Measurements from ENCODE around the gene WDR5. TPM values are rescaled to one million over a fixed set of nuclear protein-coding genes. Genes with fewer than 3 reads are reported as not detected.

The WDR5 gene
- total RNA-seq, 1 experiment from 2014 or later = 51.7 TPM

GRCh38 chr9:134198791-134199190, 62.9 kb downstream of the WDR5 start:
- Histone ChIP-seq H3K4me3 (ENCODE audit: low read depth, low read length) (no peak overlapping the region), H3K9me3 (no peaks in the 10 kb centered on the region), H3K4me1 (no peaks in the 10 kb centered on the region), H3K36me3 (ENCODE audit: control insufficient read depth, insufficient read depth, low read length) (no peaks in the 10 kb centered on the region), H3K27me3 (replicated peaks; ENCODE audit: control insufficient read depth, insufficient read depth, low read length) (no peaks in the 10 kb centered on the region)
- Mint-ChIP-seq H3K4me1 (ENCODE audit: low read depth, unreplicated experiment) (no peaks in the 10 kb centered on the region), H3K27ac (ENCODE audit: unreplicated experiment) (no peak overlapping the region), H3K9me3 (ENCODE audit: unreplicated experiment) (no peaks in the 10 kb centered on the region), H3K4me3 (ENCODE audit: unreplicated experiment) (no peak overlapping the region), H3K36me3 (ENCODE audit: insufficient read depth, unreplicated experiment) (no peaks in the 10 kb centered on the region), H3K27me3 (ENCODE audit: insufficient read depth, unreplicated experiment) (peaks cover 3% of the 10 kb centered on the region)
- intact Hi-C loops (cut with micrococcal nuclease; ENCODE audit: unreplicated experiment) = no loop called here
- BruUV-seq (replicated peaks) = no TSS peak
- no peak for DNase-seq
- CTCF ChIA-PET = no interaction called here
- POLR2A ChIA-PET = no interaction called here
- TF ChIP-seq CTCF (IDR thresholded peaks at IDR 0.05; ENCODE audit: insufficient read depth in 1 of 2, low read depth in 1 of 2, low read length in 1 of 2, severe bottlenecking in 1 of 2, unreplicated experiment in 1 of 2) = no peak

DNA sequence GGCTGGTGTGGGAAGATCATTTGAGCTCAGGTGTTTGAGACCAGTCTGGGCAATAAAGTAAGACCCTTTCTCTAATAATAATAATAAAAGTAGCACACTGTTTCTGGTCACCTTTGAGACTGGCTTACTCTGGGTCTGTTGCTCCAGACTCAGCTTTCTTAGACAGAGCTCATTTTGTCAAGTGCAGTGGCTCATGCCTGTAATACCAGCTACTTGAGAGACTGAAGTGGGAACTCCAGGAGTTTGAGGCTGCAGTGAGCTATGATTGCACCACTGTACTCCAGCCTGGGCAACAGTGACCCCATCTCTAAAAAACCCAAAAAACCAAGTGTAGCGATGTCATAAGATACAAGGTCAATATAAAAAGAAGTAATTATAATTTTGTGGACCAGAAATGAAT, 64.8 kb downstream of the WDR5 start:
- Mint-ChIP-seq H3K36me3 (ENCODE audit: insufficient read depth, unreplicated experiment) (no peaks in the 10 kb centered on the region), H3K27ac (ENCODE audit: unreplicated experiment) (no peak overlapping the region), H3K4me1 (ENCODE audit: low read depth, unreplicated experiment) (peaks cover 12% of the 10 kb centered on the region), H3K4me3 (ENCODE audit: unreplicated experiment) (no peak overlapping the region), H3K9me3 (ENCODE audit: unreplicated experiment) (no peaks in the 10 kb centered on the region), H3K27me3 (ENCODE audit: insufficient read depth, unreplicated experiment) (peaks cover 3% of the 10 kb centered on the region)
- Histone ChIP-seq H3K4me3 (ENCODE audit: low read depth, low read length) (no peak overlapping the region), H3K4me1 (peaks cover 10% of the 10 kb centered on the region), H3K36me3 (ENCODE audit: control insufficient read depth, insufficient read depth, low read length) (no peaks in the 10 kb centered on the region), H3K27me3 (replicated peaks; ENCODE audit: control insufficient read depth, insufficient read depth, low read length) (no peaks in the 10 kb centered on the region), H3K9me3 (no peaks in the 10 kb centered on the region)
- TF ChIP-seq CTCF (IDR thresholded peaks at IDR 0.05; ENCODE audit: insufficient read depth in 1 of 2, low read depth in 1 of 2, low read length in 1 of 2, severe bottlenecking in 1 of 2, unreplicated experiment in 1 of 2) = no peak
- ChIA-PET POLR2A (no interaction called here), CTCF (no interaction called here)
- no TSS peak for BruUV-seq (replicated peaks)
- DNase-seq = no peak
- intact Hi-C loops (cut with micrococcal nuclease; ENCODE audit: unreplicated experiment) = no loop called here

DNA sequence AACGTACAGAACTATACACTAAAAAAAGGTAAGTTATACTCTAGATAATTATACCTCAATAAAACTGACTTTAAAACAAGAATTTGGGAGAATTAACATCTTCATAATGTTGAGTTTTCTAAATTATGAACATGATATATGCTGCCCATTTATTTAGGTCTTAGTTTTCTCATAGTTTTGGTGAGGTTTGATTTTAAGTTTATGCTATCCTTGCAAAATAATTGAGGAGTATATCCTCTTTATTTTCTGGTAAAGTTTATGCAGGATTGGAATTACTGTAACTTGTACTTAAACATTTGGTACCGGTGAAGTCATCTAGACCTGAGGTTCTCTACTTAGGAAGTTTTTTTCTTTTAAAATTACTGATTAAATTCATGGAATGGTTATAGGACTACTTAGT, 67.3 kb downstream of the WDR5 start:
- no peak for DNase-seq
- ChIA-PET CTCF (no interaction called here), POLR2A (no interaction called here)
- no peak for TF ChIP-seq CTCF (IDR thresholded peaks at IDR 0.05; ENCODE audit: insufficient read depth in 1 of 2, low read depth in 1 of 2, low read length in 1 of 2, severe bottlenecking in 1 of 2, unreplicated experiment in 1 of 2)
- intact Hi-C loops (cut with micrococcal nuclease; ENCODE audit: unreplicated experiment) = no loop called here
- Histone ChIP-seq H3K9me3 (no peaks in the 10 kb centered on the region), H3K4me1 (peaks cover 10% of the 10 kb centered on the region), H3K27me3 (replicated peaks; ENCODE audit: control insufficient read depth, insufficient read depth, low read length) (no peaks in the 10 kb centered on the region), H3K4me3 (ENCODE audit: low read depth, low read length) (no peak overlapping the region), H3K36me3 (ENCODE audit: control insufficient read depth, insufficient read depth, low read length) (no peaks in the 10 kb centered on the region)
- no peak overlapping the region for H3K4me3 Mint-ChIP-seq (ENCODE audit: unreplicated experiment)
- no TSS peak for BruUV-seq (replicated peaks)
- no peak overlapping the region for H3K27ac Mint-ChIP-seq (ENCODE audit: unreplicated experiment)
- H3K4me1 Mint-ChIP-seq (ENCODE audit: low read depth, unreplicated experiment) = peaks cover 12% of the 10 kb centered on the region
- H3K27me3 Mint-ChIP-seq (ENCODE audit: insufficient read depth, unreplicated experiment) = peaks cover 3% of the 10 kb centered on the region
- H3K9me3 Mint-ChIP-seq (ENCODE audit: unreplicated experiment) = no peaks in the 10 kb centered on the region
- H3K36me3 Mint-ChIP-seq (ENCODE audit: insufficient read depth, unreplicated experiment) = no peaks in the 10 kb centered on the region

All from Caco-2 (cell line).